ENCODE data around the gene CCBE1. TPM values are rescaled to one million over a fixed set of nuclear protein-coding genes. Genes with fewer than 3 reads are reported as not detected.

The CCBE1 gene
- total RNA-seq, 1 donor from 2014 or later = 44.6 TPM

DNA sequence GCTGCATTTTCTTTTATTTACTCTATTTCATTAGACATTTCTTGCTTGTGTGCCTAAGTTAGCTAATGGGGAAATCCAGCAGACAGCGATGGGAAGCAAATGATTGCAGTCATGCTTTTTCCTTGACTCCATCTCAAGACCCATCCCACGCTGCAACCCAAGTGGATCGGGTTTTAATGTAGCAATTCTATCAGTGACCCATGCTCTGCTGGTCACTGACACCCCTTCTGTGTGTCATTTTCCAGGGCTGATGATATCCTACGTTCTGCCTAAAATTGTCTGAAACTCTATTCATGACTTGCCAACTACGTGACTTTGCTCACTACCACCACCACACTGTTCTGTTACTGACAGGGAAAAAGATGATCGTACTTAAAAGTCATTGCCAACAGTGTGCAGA, 129.8 kb downstream of the CCBE1 start:
- no peak for DNase-seq

DNA sequence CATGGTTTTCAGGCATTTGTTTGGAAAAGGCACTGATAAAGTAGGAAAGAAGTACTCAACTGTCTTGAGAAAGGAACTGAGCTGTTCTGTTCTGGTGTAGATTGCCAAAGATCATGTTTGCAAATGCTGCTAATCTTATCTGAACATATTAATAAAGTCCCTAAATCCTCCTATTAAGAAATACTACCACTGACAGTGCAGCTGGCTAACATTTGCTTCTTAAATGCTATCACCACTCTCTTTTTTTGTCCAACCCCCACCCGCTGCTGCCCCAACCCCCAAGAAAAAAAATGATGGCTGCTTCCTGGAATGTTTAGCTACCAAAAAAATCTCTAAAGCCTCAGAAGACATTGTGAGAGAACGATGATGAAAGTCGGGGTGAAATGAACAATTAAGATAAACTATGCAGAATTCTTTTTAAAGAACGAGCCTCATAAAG, 130.7 kb downstream of the CCBE1 start:
- DNase-seq = no peak

DNA sequence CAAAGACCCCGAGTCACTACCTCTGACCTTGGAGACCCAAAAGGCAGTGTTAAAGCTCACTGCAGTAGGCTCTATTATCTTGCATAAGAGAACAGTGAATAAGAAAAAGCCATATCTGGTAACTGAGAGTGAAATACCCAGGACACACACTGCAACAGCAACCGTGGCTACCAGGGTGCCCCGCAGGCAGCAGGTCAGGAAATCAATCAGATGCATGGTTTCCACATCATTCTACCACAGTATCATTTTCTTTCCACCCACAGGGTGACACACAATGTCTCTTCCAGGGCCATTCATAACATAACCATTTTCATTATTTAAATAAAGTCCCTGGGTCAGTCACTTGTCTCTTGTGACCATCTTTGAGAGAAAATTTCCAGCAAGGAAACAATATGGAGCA, 131.3 kb downstream of the CCBE1 start:
- no peak for DNase-seq

DNA sequence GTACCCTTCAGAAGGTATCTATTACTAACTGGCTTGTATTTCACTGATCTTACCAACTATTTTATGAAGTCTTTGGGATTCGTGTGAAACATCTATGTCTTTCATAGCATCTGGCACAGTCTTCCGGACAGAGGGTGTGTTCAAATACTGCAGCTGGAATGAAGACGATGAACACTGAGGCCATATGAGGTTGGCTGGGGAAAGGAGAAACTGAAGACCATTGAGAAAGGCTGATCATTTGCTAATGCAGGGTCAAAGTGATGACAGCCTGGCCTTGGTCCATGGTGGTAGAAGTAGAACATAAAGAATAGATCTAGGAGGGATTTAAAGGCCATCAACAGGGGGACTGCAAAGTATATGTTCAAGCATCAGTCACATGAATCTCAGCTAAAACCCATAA, 132.7 kb downstream of the CCBE1 start:
- DNase-seq = no peak

DNA sequence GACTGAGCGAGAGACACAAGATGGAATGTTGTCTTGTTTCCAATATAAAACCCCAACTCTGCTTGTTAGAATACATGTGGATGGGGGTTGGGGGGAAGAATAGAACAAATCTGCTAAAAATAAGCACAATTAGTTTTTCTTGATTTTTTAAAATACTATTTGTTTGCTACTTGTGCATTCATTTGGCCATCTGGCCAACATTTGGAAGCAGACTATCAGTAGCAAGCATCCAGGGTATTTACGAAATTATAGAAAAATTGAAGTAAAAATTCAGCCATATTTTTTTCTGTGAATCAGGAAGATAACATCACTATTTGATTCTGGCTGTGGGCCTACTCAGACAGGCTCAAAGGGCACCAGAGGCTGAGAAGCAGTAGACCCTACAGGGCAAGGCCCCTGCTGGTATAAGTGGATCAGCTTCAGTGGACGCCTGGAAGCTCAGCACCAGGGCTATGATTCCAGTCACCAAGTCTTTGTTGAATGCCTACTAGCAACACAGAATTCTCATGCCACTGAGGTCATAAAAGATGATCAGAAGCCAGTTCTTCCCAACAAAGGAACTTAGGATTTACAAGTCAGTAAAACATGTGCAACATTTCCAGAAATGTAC, 133.9 kb downstream of the CCBE1 start:
- DNase-seq = no peak

DNA sequence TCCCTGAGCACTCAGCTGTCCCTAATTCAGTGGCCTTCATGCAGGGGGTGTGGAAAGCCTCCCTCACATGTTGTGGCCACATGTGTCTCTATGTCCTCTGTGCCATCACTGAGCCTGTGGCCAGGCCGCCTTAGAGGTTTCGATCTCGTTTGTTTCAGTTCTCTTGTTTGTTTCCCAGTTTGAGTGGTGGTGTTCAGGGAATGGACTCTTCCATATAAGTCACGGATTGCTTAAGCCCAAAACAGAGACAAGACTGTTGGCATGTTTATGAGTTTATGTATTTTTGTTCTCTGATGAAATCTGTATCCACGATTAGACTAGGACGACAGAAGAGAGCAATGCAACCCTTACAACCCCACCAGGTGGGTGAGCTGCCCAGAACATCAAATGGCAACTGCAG, 134.5 kb downstream of the CCBE1 start:
- no peak for DNase-seq

DNA sequence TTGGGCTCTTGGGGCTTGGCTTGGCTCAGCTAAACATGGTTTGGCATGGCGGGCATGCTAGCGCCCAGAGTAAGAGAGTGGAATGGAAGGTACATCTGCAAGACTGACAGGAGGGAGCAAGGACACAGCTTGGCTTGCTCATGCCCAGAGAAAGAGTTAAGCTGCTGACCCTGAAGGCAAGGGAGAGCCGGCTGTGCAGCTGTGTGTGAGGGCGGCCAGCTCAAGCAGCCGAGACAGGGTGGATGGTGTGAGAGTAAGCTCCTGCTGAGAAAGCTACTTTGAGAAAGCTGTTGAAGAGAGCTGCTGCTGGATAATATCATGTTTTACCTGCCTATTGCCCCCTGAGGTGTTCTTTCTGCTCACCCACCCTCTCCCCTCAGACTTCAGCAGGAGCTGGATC, 135.6 kb downstream of the CCBE1 start:
- DNase-seq = no peak

DNA sequence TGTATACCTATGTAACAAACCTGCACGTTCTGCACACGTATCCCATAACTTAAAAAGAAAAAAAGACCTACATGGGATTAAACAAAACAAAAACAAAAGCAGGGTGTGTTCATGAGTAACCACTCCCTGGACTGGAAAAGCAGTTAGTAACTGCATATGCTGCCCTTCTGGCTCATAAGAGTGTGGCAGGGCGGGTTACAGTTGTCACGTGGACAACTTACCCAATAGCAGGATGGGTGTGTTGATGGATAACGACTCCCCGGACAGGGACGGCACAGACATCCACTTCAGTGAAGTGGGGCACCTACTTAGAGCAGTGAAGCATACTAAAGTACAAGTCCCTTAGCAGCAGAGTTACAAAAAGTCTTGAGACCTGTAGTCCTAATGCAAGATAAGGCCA, 136.7 kb downstream of the CCBE1 start:
- DNase-seq = no peak

DNA sequence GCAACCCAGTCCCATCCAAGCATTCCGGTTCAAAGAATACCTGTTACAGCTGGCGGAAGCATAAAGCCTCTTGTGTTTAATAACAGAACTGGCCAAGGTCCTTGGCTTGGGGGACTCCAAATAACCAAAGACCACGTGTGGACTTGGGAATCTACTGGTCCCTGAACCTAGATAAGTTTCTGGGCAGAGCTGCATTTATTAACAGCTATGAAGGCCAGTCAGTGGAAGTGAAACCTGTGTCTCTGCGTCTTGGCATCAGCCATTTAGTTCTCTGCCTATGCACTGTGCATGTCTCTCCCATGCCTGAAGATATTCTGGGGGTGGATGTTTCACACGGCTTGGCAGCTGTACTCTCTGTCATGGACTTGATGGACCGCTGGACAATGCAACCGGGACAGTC, 137.7 kb downstream of the CCBE1 start:
- no peak for DNase-seq

DNA sequence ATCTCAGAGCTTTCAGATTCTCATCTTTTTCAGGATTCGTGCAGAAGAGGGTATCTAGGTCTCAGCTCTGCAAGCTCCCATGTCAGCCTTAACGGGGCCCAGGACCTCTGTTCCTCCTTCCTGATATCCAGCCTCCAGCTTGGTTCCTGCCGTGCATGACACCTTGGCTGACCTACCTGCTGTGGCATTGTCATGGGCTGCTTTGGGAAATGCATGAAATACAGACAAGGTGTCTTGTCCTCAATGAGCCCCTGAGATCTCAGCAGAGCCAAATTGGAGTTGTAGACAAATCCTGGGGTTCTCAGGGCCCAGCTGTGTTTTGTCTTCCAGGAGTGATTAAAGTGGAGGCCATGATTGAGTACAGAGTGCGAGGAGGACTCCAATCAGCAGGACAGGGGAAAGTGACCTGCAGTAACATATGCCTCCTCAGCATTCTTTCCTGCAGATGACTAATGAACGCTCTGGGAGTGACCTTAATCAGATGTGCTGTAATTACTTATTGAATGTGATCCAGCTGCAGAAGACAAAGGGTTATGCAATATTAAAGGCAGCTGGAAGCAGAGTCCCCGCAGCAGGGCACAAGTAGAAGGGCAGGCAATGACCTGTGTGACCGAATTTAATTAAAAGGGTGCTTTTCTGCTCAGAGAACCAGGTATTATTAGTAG, 141.1 kb downstream of the CCBE1 start:
- DNase-seq = no peak

DNA sequence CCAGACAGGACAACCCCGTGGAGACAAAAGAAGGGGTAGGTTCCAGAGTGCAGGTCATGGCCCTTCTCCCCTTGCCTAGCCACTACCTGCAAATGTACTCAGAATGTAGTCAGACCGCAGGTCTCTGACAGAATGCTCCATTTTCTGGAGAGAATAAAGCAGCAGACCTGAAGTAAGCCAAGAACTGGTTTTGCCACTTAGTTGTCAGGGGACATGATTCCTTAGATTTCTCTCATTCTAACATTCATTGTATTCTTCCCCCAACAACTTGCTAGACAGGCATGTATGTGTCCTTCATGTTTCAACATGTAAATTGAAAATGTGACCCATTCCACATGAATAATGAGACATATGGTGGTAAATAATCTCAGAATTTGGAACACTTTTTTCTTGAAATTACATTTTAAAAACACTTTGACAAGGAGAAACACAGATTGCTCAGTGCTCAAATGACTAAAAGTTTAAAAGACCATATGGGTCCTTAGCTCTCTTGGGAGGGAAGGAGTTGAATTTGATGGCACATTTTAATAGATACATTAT, 142.4 kb downstream of the CCBE1 start:
- DNase-seq = no peak

DNA sequence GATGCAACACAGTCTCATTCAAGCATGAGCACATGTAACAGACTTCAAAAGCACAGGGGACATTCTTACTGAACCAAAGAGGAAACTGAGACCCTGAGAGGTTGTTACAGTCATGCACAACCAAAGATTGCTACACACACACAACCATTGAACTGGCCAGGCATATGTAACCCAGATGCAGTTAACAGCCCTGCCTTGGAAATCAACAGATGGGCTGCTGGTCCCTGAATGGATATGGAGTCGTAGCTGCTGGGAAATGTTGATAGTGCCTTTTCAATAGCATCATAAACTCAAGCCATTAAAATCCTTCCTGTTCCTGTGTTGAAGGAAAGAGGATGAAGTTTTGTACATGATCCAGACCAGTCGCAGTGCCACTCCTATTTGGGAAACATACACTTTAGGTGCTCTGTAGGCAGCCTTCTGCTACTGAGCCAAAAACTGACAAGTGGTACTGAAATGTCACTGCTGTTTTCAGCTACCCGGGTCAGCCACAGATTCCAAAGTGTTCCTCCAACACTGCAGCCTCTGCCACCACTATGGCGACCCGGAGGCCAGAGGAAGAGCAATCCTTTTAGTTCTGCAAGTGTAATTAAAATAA, 143.9 kb downstream of the CCBE1 start:
- DNase-seq = no peak

DNA sequence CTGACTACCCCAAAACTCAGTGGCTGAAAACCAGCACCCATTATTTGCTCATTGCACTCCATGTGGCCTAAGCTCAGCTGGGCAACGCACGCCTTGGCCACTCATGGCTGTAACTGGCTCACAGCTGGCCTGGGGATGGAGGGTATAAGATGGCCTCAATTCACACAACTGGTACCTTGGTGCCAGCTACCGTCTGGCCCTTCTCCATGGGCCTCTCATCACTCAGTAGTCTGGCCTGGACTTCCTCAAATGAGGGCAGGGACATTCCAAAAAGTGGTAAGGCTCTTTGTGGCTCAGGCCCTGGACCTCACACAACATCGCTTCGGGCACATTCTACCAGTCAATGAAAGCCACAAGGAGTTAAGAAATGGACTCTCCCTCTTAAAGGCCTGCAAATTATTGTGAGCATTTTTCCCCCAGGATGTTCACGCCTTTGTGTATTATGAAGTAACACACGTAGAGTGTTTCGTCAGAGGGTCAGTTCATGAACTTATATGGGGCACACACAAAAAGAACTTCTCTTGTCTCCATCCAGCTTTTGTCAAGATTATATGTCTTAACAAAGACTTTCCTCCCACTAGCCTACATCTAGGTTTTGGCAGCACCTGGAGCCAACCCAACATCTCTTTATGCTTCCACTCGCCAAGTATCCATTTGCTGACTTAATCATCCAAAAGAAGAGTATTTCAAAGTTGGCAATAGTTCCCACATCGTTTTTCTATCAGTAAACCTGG, 145.2 kb downstream of the CCBE1 start:
- DNase-seq = no peak

DNA sequence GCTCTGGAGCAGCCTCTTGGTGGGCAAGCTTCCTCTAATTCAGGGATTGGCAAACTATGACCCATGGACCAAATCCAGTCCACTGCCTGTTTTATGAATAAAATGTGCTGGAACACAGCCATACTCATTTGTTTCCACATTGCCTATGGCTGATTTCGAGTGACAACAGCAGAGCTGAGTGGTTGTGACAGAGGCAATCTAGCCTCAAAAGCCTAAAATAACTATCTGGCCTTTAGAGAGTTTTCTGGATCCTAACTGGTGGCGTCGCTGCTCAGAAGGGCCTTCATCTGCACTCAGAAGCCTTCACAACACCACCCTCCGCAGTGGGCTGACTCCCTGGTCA, 147.1 kb downstream of the CCBE1 start:
- no peak for DNase-seq

DNA sequence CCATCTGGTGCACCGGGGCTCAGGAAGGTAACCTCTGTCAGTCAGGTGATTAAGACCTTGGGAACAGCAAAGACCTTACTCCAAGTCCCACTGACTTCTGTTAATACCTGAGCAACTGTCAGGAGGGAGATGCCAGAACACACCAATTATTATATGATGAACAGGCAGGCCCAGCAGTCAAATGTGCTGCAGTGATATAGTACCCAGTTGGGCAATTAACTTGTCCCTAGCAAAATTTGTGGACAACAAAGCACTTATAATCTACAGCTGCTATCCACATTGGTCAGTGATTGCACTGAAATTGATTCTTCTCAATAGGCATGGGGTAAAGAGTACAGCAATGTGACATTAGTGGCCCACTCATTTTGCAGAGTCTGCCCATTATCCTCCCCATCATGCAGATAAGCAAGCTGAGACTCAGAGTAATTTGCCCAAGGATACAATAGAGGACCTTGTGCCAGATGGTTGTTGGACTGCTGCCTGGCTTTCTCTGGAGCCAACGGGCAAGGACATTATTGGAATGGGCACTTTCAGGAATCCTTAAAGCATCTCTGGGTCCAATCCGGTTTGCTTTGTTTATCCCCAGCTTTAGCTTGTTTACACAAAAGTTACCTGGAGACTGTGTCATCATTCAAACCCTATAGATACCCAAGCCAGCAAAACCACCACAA, 147.6 kb downstream of the CCBE1 start:
- DNase-seq = no peak

DNA sequence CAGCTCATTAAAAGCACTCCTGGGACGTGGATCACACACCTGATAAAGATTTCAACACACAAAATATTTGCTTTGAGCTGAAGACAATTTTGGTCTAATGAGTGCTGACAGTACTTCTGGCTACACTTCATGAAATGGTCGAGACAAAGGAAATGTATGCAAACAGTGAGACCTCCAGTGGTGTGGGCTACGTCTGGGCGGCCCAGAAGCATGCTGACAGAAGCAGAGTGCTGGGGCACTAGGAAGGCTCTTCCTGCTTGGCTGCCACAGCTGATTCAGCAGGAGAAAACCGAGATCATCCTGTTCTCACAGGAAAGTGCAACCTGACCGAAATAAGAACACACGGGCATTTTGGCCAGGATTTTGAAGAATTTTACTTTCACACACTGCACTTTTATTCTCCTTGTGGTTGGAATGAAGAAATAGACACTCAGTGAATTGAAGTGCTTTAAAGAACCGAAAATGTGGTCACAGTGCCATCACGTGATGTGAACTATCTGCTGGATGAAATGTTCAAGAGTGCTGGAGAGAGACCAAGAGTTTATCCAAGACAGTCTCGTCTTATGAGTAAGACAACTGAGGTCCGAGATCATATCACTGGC, 149.5 kb downstream of the CCBE1 start:
- no peak for DNase-seq

DNA sequence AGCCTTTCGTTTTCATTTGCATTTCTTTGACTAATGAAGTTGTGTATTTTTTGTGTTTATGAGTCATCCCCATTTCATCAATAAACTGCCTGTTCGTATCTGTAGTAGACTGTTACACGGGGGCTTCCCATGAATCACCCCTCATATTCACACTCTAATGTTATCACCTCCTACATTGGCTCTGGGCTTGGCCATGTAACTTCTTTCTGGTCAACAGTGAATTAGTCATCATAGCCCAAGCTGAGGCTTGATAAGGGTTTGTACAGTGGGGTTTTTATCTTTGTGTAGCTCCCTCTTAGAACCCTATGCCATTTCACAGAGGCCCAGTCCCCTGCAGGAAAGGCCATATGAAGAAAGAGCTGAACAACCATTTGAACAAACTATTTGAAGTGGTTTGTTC, 151.0 kb downstream of the CCBE1 start:
- no peak for DNase-seq

DNA sequence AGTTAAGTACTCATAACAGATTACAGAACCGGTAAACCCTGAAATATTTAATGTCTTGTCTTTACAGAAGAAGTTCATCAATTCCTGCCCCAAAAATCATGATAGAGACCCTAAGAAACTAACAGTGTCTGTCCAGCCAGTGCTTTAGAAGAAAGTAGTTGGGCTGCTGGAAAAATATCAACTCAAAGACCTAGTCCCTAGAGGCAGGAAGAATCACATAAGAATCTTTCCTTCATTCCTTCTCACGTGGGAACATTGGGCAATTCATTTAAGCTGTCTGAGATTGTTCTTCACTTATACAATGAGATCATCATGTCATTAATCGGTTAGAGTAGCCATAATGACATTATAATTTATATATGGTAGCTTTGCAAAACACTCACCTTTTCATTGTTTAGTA, 156.4 kb downstream of the CCBE1 start:
- no peak for DNase-seq

DNA sequence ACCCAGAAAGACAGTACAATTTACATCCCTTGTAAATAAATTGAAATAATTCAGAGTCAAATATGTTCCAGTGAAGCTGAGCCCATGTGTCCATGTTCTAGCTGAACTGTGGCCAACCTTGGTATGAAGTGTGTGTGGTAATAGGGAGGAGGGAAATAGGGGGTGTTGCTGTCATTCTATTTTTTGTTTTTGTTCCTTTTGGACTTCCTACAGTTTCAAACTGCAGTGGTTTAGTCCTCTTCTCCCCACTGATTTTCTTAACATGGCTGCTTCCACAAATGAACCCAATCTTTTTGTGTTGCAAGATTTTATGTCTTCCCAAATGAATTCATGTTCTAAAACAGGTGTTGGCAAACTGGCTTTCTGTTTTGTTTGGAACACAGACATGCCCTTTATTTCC, 156.9 kb downstream of the CCBE1 start:
- no peak for DNase-seq

DNA sequence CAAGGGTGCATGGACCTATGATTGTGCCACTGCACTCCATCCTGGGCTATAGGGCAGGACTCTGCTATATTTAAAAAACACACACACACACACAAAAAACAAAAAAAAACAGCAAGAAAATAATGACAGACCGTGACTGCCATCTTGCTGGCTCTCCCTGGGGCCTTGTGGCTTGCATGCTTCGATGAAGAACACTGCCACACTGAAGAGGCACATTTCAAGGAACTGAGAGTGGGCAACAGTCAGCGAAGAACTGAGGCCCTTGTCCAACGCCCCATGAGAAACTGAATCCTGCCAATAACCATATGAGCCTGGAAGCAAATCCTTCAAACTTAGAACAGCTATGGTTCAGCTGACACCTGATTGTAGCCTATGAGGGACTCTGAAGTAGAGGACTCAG, 158.1 kb downstream of the CCBE1 start:
- no peak for DNase-seq

DNA sequence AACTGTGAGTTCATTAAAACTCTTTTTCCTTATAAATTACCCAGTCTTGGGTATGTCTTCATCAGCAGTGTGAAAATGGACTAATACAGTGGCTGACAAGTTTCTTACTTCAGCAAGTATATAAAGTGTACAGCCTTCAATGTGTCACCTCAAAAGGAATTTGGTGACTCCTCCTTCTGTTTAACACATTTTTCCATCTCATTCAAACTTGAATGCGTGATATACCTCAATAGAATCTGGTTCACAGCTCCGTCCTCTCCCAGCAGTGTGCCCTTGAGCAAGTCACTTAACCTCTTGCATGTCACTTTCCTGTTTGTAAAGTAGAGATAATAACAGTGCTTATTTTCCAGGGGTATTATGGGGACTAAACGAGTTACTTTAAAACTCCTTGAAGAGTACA, 159.6 kb downstream of the CCBE1 start:
- DNase-seq = no peak

DNA sequence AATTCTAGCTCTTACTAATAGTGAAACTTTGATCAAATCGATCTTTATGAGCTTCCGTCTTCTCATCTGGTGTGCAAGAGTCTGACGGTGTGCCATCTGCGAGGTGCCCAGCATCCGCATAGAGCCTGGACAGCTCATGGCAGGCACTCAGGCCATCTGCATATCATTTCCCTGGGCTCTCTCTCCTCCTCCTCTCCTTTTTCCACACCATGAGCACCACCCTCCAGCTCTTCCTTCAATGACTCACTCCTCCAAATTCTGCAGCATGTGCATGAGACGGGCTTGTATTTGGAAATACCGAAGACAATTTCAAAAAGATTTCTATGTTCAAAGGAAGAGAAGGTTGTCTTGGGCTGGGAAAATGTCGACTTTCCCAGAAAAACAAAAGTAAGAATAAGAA, 161.1 kb downstream of the CCBE1 start:
- no peak for DNase-seq

Data from occipital lobe (tissue), 2 donors.